Endothelial cell of umbilical vein (primary cell): ENCODE results near the gene OASL. TPM values are rescaled to one million over a fixed set of nuclear protein-coding genes. Genes with fewer than 3 reads are reported as not detected.

Experiments
- BruUV-seq: library from RNA; stranded (reverse); fragments of 400-500 nt; replicated peaks from 2 replicates; lab custom pipeline; 2021; lab: Mats Ljungman, UMichigan
- CTCF ChIA-PET: fragments of 300-600, 350-600 bp; sonication (Branson Sonifier 250); formaldehyde crosslinking; loops from one replicate; lab custom pipeline; 2021; ENCODE audit warnings: antibody characterized with exemption, inconsistent platforms; lab: Charles Lee
- POLR2A ChIA-PET: fragments of 300-600, 350-600 bp; sonication (Branson Sonifier 250); formaldehyde crosslinking; loops from one replicate; lab custom pipeline; 2021; ENCODE audit warnings: antibody characterized with exemption, inconsistent platforms; lab: Charles Lee
- DNase-seq: peaks from one replicate; pipeline ENCODE4 v3.0.0-alpha.2; 2011; ENCODE audit warnings: low read depth, low spot score
- FAIRE-seq: peaks from 2 replicates; lab custom pipeline; 2011; peaks lifted over from hg19 to GRCh38; lab: Jason Lieb, UNC
- H2AFZ ChIP-seq: 2 replicates; pipeline ENCODE4 v1.6.0; 2012; ENCODE audit warnings: low read depth, low read length, control low read depth, inconsistent platforms
- H3K27ac ChIP-seq: 2 replicates; pipeline ENCODE4 v1.5.1; 2011; ENCODE audit warnings: low read depth, mild to moderate bottlenecking, control low read depth, low read length, moderate library complexity; ENCODE audit not compliant: insufficient read depth
- H3K27me3 ChIP-seq, 2 experiments: 2 replicates each; pipeline versions ENCODE4 v1.6.0 to v1.6.1; 2011; ENCODE audit warnings: low read length in 2 of 2, mixed read lengths in 1 of 2; ENCODE audit not compliant: control insufficient read depth in 2 of 2, insufficient read depth in 2 of 2
- H3K36me3 ChIP-seq, 2 experiments: 2 replicates in 1 of 2; 3 replicates in 1 of 2; pipeline ENCODE4 v1.5.1; 2011; ENCODE audit warnings: low read length in 2 of 2, mild to moderate bottlenecking in 1 of 2, moderate library complexity in 1 of 2; ENCODE audit not compliant: control insufficient read depth in 2 of 2, insufficient read depth in 2 of 2; ENCODE audit errors: extremely low read depth in 1 of 2
- H3K4me1 ChIP-seq: 3 replicates; pipeline ENCODE4 v1.5.1; 2011; ENCODE audit warnings: mild to moderate bottlenecking, low read length; ENCODE audit not compliant: control insufficient read depth, insufficient read depth; ENCODE audit errors: extremely low read depth
- H3K4me2 ChIP-seq: 2 replicates; pipeline ENCODE4 v1.6.1; 2011; ENCODE audit warnings: low read length, control low read depth, mixed read lengths; ENCODE audit not compliant: insufficient read depth
- H3K4me3 ChIP-seq, 3 experiments: fragments of 200-600 bp in 1 of 3; sonication (generic), shearing (Covaris generic) in 1 of 3; replicated peaks in 1 of 3; 2 replicates each; pipeline ENCODE4 v1.5.1; 2011 to 2016; ENCODE audit warnings: control low read depth in 3 of 3, low read length in 3 of 3, mild to moderate bottlenecking in 2 of 3, inconsistent platforms in 1 of 3, low read depth in 1 of 3, moderate library complexity in 1 of 3; ENCODE audit not compliant: insufficient read depth in 1 of 3
- H3K79me2 ChIP-seq: 2 replicates; pipeline ENCODE4 v1.6.0; 2012; ENCODE audit warnings: low read length, inconsistent platforms; ENCODE audit not compliant: control insufficient read depth, insufficient read depth
- H3K9ac ChIP-seq: replicated peaks from 2 replicates; pipeline ENCODE3; 2011; ENCODE audit warnings: low read length, control low read depth; ENCODE audit not compliant: insufficient read depth; ENCODE audit errors: extremely low read depth
- H3K9me1 ChIP-seq: replicated peaks from 3 replicates; pipeline ENCODE4 v1.6.0; 2011; ENCODE audit warnings: mild to moderate bottlenecking, low read length; ENCODE audit not compliant: control insufficient read depth, insufficient read depth; ENCODE audit errors: extremely low read depth
- H3K9me3 ChIP-seq: replicated peaks from 2 replicates; pipeline ENCODE4 v1.5.1; 2012; ENCODE audit warnings: low read length, inconsistent platforms; ENCODE audit not compliant: control insufficient read depth, insufficient read depth
- H4K20me1 ChIP-seq: replicated peaks from 2 replicates; pipeline ENCODE3; 2011; ENCODE audit warnings: mild to moderate bottlenecking, low read length; ENCODE audit not compliant: control insufficient read depth, insufficient read depth; ENCODE audit errors: extremely low read depth
- EZH2 ChIP-seq: IDR thresholded peaks from 2 replicates; pipeline ENCODE4 v1.6.1; 2012; ENCODE audit warnings: borderline replicate concordance, low read depth, mild to moderate bottlenecking, moderate library complexity, low read length, inconsistent platforms; ENCODE audit not compliant: severe bottlenecking
- FOS ChIP-seq: IDR thresholded peaks from 2 replicates; pipeline ENCODE4 v1.6.1; 2011; ENCODE audit warnings: mild to moderate bottlenecking, low read length, moderate library complexity, borderline replicate concordance; ENCODE audit not compliant: insufficient read depth
- GATA2 ChIP-seq: IDR thresholded peaks from 2 replicates; pipeline ENCODE4 v1.7.0; 2011; ENCODE audit warnings: low read depth, mild to moderate bottlenecking, moderate library complexity, mixed read lengths, low read length; ENCODE audit not compliant: insufficient read length, insufficient read depth
- JUN ChIP-seq: IDR thresholded peaks from 2 replicates; pipeline ENCODE4 v1.6.1; 2011; ENCODE audit warnings: borderline replicate concordance, low read depth; ENCODE audit not compliant: insufficient read length, insufficient read depth
- MYC ChIP-seq: IDR thresholded peaks from one replicate; pipeline ENCODE4 v1.6.1; 2011; ENCODE audit warnings: mild to moderate bottlenecking, low read depth, low read length
- POLR2A ChIP-seq: IDR thresholded peaks from 2 replicates; pipeline ENCODE4 v1.6.1; 2012; ENCODE audit warnings: low read depth, mild to moderate bottlenecking, control low read depth, low read length
- POLR2AphosphoS5 ChIP-seq: IDR thresholded peaks from 2 replicates; pipeline ENCODE4 v1.6.1; 2012; ENCODE audit warnings: low read depth, mild to moderate bottlenecking, control low read depth, low read length, moderate library complexity; ENCODE audit not compliant: insufficient read depth
- dilution Hi-C: fragments of 300-500 bp; cut with MboI; formaldehyde crosslinking; loops from one replicate; pipeline ENCODE4 v1.15.0; 2019; ENCODE audit warnings: low sequenced_read_pairs; ENCODE audit not compliant: extremely low pct_ligation_motif_present
- intact Hi-C: fragments of 100-400 bp; cut with micrococcal nuclease; formaldehyde crosslinking; loops from one replicate; pipeline ENCODE4 v1.10.0; 2022
- polyA plus RNA-seq, 4 experiments: library from polyadenylated mRNA; depleted of rRNA in 3 of 4; stranded (reverse) in 3 of 4; unstranded in 1 of 4; fragments of >200 nt; gene quantifications; 2 replicates each; pipeline versions ENCODE4 v1.2.1 to v1.2.3, GENCODE V29; 2011 to 2012; ENCODE audit warnings: missing spikeins in 1 of 4
- total RNA-seq: library from RNA; stranded (reverse); gene quantifications from 2 replicates; pipeline ENCODE4 v1.2.3, GENCODE V29; 2021
- TF ChIP-seq, protein P1 (sequence below): IDR thresholded peaks from 2 replicates; pipeline ENCODE4 v1.6.1; 2011; ENCODE audit not compliant: insufficient read depth, insufficient read length
- TF ChIP-seq, protein P2 (sequence below), 2 donors: IDR thresholded peaks; 1 replicate in 1 of 2; 2 replicates in 1 of 2; pipeline ENCODE4 v1.5.1; 2011; ENCODE audit warnings: low read length in 2 of 2, mild to moderate bottlenecking in 2 of 2, moderate library complexity in 2 of 2, control low read depth in 1 of 2, inconsistent platforms in 1 of 2, low read depth in 1 of 2; ENCODE audit not compliant: insufficient read depth in 1 of 2; ENCODE audit errors: extremely low read depth in 1 of 2

The OASL gene
- total and polyA plus RNA-seq, 2 donors (not counting 3 experiments of a cell fraction or from before 2014, with no cell fraction given): 0.17 to 0.33 TPM

DNA sequence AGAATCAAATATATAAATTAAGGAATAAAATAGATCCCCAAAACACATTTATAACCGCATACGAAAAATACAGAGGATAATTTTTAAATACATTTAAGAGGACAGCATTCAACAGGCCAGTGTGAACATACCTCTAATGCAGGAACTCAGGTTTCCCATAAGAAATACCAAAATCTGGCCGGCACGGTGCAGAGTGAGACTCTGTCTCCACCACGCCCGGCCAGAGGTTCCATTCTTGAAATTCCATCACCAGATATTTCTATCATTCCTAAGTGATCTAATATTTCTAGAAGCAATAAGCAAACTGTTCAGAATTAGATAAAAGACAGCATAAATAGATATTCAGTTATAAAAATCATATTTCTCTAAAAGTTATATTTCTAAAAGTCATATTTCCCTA, 30.2 kb upstream of the OASL start:
- no peak overlapping the region for H3K27ac ChIP-seq
- ChIA-PET CTCF (interaction anchor here (0.9 to 1.1 kb wide), 2 partner anchors 9 to 28 kb away, joined by 3 to 4 read pairs; no protein-coding TSS in a partner anchor), POLR2A (no interaction called here)
- no peaks in the 10 kb centered on the region for H3K9me1 ChIP-seq
- H3K4me2 ChIP-seq: no peak overlapping the region
- no peak overlapping the region for H2AFZ ChIP-seq
- H3K79me2 ChIP-seq: no peaks in the 10 kb centered on the region
- no peak overlapping the region for H3K9ac ChIP-seq
- no TSS peak for BruUV-seq
- H3K4me1 ChIP-seq: no peaks in the 10 kb centered on the region
- no peak overlapping the region for H3K4me3 ChIP-seq
- TF ChIP-seq, protein P1, sequence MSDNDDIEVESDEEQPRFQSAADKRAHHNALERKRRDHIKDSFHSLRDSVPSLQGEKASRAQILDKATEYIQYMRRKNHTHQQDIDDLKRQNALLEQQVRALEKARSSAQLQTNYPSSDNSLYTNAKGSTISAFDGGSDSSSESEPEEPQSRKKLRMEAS: no peak
- TF ChIP-seq JUN: no peak
- no peak for TF ChIP-seq EZH2
- TF ChIP-seq, protein P2, sequence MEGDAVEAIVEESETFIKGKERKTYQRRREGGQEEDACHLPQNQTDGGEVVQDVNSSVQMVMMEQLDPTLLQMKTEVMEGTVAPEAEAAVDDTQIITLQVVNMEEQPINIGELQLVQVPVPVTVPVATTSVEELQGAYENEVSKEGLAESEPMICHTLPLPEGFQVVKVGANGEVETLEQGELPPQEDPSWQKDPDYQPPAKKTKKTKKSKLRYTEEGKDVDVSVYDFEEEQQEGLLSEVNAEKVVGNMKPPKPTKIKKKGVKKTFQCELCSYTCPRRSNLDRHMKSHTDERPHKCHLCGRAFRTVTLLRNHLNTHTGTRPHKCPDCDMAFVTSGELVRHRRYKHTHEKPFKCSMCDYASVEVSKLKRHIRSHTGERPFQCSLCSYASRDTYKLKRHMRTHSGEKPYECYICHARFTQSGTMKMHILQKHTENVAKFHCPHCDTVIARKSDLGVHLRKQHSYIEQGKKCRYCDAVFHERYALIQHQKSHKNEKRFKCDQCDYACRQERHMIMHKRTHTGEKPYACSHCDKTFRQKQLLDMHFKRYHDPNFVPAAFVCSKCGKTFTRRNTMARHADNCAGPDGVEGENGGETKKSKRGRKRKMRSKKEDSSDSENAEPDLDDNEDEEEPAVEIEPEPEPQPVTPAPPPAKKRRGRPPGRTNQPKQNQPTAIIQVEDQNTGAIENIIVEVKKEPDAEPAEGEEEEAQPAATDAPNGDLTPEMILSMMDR (IDR thresholded peaks at IDR 0.05; ENCODE audit: extremely low read depth in 1 of 2, insufficient read depth in 1 of 2, low read depth in 1 of 2, low read length in 2 of 2): no peak
- TF ChIP-seq MYC: no peak
- TF ChIP-seq FOS: no peak
- no peak for TF ChIP-seq POLR2A
- no peak for TF ChIP-seq GATA2
- no peak for TF ChIP-seq POLR2AphosphoS5
- dilution Hi-C loops (no loop called here), intact Hi-C loops (no loop called here)
- H4K20me1 ChIP-seq: no peaks in the 10 kb centered on the region
- H3K27me3 ChIP-seq: peaks cover 0 to 17% of the 10 kb centered on the region in 2 experiments
- no peaks in the 10 kb centered on the region for H3K36me3 ChIP-seq
- DNase-seq (no peak), FAIRE-seq (no peak)
- no peaks in the 10 kb centered on the region for H3K9me3 ChIP-seq
